Choroid plexus epithelial cell (primary cell): Measurements from ENCODE around the gene LRP4.

Source experiments
- DNase-seq: peaks from one replicate; pipeline ENCODE4 v3.0.0-alpha.2; 2010; ENCODE audit warnings: low read depth
- H3K4me3 ChIP-seq: 2 replicates; pipeline ENCODE4 v1.5.1; 2011; ENCODE audit warnings: low read depth, mild to moderate bottlenecking, control low read depth, low read length, moderate library complexity
- CTCF ChIP-seq: conservative IDR thresholded peaks from 2 replicates; pipeline ENCODE4 v1.5.1; 2011; ENCODE audit warnings: low read depth, mild to moderate bottlenecking, control low read depth, inconsistent platforms, low read length, moderate library complexity

LRP4 gene

DNA sequence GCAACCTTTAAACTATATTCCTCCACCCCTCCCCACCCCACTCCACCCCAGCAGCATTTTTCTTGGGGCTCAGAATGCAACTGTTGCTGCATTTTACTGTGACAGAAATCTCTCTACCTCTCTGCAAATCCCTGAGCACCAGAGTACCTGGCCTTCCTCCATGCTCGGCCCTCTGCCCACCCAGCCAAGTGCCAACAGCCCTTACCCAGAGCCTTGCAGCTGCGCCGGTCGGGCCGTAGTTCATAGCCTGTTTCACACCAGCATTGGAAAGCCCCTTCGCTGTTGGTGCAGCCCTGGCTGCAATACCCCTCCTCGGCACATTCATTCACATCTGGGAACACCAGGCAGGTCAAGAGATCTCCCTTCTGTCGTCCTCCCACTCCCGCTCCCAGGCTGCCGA, 23.4 kb downstream of the LRP4 start:
- no peak for TF ChIP-seq CTCF
- H3K4me3 ChIP-seq: no peak overlapping the region

GRCh38 chr11:46894506-46894905, 23.8 kb downstream of the LRP4 start:
- no peak overlapping the region for H3K4me3 ChIP-seq
- TF ChIP-seq CTCF: no peak
- DNase-seq: no peak

More for the DNA sequence above, 23.4 kb downstream of the LRP4 start:
- no peak for DNase-seq

DNA sequence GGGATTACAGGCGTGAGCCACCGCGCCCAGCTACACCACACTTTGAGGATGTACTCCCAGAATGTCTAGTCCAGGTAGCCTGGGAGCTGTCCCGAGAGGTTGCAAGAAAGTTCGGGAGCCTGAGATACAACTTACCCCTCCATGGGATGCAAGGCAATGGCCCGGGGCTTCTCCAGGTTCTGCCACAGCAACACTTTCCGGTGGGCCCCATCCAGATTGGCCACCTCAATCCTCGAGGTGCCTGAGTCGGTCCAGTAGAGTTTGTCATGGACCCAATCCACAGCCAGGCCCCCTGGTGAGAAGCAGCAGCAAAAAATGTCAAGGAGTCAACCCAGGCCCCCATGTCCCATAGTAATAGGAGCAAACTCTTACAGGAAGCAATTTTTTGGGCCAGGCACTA, 25.5 kb downstream of the LRP4 start:
- no peak overlapping the region for H3K4me3 ChIP-seq
- DNase-seq: no peak
- no peak for TF ChIP-seq CTCF

DNA sequence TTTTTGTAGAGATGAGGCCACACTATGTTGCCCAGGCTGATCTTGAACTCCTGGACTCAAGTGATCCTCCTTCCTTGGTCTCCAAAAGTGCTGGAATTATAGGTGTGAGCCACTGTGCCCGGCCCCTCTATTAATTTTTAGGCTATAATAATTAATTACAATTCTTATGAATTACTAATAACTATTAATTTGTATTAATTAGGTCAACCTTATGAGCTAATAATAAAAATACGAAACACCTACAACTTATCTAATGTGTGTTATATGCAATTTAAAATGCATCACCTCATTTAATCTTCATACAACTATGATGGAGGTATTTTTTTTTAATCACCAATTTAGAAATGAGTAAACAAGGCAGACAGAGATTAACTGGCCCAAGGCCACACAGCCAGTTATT, 26.2 kb downstream of the LRP4 start:
- DNase-seq: no peak
- H3K4me3 ChIP-seq: no peak overlapping the region
- no peak for TF ChIP-seq CTCF

GRCh38 chr11:46890665-46891064, 27.7 kb downstream of the LRP4 start:
- peak; percentile 13 for DNase-seq
- no peak overlapping the region for H3K4me3 ChIP-seq
- no peak for TF ChIP-seq CTCF

GRCh38 chr11:46889689-46890475, 28.5 kb downstream of the LRP4 start:
- peak; percentile 86 for DNase-seq
- H3K4me3 ChIP-seq: no peak overlapping the region
- peak; percentile 92 for TF ChIP-seq CTCF

GRCh38 chr11:46889251-46889650, 29.1 kb downstream of the LRP4 start:
- no peak overlapping the region for H3K4me3 ChIP-seq
- DNase-seq: no peak
- TF ChIP-seq CTCF: no peak
